Measurements from ENCODE around the gene ARRB1.

GRCh38 chr11:75275581-75275980 is 75.9 kb downstream of the ARRB1 start:
- TF ChIP-seq CTCF (IDR thresholded peaks at IDR 0.05), result no peak
- no peak for TF ChIP-seq EZH2 (IDR thresholded peaks at IDR 0.05)
- TF ChIP-seq EZH2phosphoT487 (IDR thresholded peaks at IDR 0.05), result no peak

Measured in neural progenitor cell (in vitro differentiated cells).